DND-41 (cell line): Measurements from ENCODE around the gene TMEM86A.

ENCODE experiments used
- EZH2 ChIP-seq: IDR thresholded peaks from 3 replicates; pipeline ENCODE4 v1.6.1; 2012; ENCODE audit warnings: borderline replicate concordance, low read depth, mild to moderate bottlenecking, moderate library complexity, low read length, inconsistent platforms; ENCODE audit not compliant: severe bottlenecking
- TF ChIP-seq, protein P1 (sequence below): IDR thresholded peaks from 2 replicates; pipeline ENCODE4 v1.5.1; 2012; ENCODE audit warnings: borderline replicate concordance, low read length, moderate library complexity, mild to moderate bottlenecking; ENCODE audit not compliant: poor library complexity, severe bottlenecking; ENCODE audit errors: extremely low read depth

DNA sequence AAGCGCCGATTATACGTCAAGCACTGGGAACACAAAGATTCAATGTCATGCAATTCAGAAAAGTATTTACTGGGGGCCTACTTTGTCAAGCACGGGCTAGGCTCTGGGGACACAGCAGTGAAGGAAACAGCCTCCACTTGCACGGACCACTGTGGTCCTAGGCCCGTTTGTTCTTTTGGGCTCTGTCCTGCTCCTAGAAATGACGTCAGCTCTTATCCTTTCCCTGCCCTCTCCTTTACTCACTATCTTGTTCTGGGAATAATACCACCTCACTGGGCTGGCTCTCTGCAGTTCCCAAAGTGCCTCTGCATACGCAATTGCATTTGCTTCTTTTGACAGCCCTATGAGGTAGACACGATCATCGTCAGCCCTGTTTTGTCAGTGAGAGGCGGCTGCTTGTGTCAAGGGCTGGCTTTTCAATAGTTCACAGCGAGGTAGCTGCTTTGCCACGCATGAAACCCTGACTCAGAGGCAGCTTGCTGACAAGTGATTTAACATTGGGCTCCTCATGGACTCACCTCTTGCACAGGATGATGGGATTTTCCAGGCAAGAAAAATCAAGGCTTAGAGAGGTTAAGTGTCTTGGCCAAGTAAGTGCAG, 50.3 kb downstream of the TMEM86A start:
- TF ChIP-seq, protein P1, sequence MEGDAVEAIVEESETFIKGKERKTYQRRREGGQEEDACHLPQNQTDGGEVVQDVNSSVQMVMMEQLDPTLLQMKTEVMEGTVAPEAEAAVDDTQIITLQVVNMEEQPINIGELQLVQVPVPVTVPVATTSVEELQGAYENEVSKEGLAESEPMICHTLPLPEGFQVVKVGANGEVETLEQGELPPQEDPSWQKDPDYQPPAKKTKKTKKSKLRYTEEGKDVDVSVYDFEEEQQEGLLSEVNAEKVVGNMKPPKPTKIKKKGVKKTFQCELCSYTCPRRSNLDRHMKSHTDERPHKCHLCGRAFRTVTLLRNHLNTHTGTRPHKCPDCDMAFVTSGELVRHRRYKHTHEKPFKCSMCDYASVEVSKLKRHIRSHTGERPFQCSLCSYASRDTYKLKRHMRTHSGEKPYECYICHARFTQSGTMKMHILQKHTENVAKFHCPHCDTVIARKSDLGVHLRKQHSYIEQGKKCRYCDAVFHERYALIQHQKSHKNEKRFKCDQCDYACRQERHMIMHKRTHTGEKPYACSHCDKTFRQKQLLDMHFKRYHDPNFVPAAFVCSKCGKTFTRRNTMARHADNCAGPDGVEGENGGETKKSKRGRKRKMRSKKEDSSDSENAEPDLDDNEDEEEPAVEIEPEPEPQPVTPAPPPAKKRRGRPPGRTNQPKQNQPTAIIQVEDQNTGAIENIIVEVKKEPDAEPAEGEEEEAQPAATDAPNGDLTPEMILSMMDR, result no peak
- TF ChIP-seq EZH2, result no peak
